Dermis lymphatic vessel endothelial cell (primary cell): ENCODE measurements around the gene CT47B1. TPM values are rescaled to one million over a fixed set of nuclear protein-coding genes. Genes with fewer than 3 reads are reported as not detected.

Source experiments
- total RNA-seq: library from RNA; depleted of rRNA; stranded (reverse); fragments of >200 nt; gene quantifications from 2 replicates; pipeline ENCODE4 v1.2.1, GENCODE V29; 2014

CT47B1 gene
- not detected in 2 replicates for total RNA-seq

DNA sequence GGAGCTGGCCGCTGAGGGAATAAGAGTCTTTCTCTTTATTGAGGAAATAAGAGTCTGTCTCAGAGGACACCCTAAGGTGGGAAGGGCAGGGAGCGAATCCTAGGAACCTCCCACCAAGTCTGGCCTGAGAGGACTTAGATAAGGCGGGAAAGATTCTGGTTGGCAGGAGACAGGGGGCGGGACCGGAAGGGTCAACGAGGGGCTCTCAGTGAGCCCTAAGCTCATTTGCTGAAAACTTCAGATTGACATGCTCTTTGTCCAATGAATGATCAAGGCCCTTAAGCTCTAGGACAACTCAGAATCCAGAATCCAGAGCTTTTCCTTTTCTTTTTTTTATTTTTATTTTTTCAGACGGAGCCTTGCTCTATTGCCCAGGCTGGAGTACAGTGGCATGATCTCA, at the start of gene CT47B1:
CT47B1 (minus strand) TSS at position 101 of the 400 bp plus-strand sequence. CDS start 196 bp downstream, outside the sequence.

Other genes with a start within 250 kb of the CT47B1 start
- 59.7 and 63.9 TPM in 2 replicates for gene C1GALT1C1, start 245.8 kb downstream of the CT47B1 start, total RNA-seq
- gene CT47A11, start 61.3 kb upstream of the CT47B1 start, total RNA-seq, result not detected in 2 replicates
- gene CT47A10, start 66.2 kb upstream of the CT47B1 start, total RNA-seq, result not detected in 2 replicates
- gene CT47A9, start 71.0 kb upstream of the CT47B1 start, total RNA-seq, result not detected in 2 replicates
- gene CT47A8, start 75.9 kb upstream of the CT47B1 start, total RNA-seq, result not detected in 2 replicates
- not detected in 2 replicates for gene CT47A7, start 80.7 kb upstream of the CT47B1 start, total RNA-seq
- gene CT47A6, start 85.6 kb upstream of the CT47B1 start, total RNA-seq, result not detected in 2 replicates
- not detected in 2 replicates for gene CT47A5, start 90.5 kb upstream of the CT47B1 start, total RNA-seq
- not detected in 2 replicates for gene CT47A4, start 95.3 kb upstream of the CT47B1 start, total RNA-seq
- not detected in 2 replicates for gene CT47A3, start 100.2 kb upstream of the CT47B1 start, total RNA-seq
- gene CT47A2, start 105.1 kb upstream of the CT47B1 start, total RNA-seq, result not detected in 2 replicates
- not detected in 2 replicates for gene CT47A1, start 109.9 kb upstream of the CT47B1 start, total RNA-seq
- 0.43 and 0.87 TPM in 2 replicates for gene GLUD2, start 171.7 kb upstream of the CT47B1 start, total RNA-seq